GM23338 (cell line): ENCODE results near the gene KNTC1.
"Not testable (repeated sequence)": the region's sequence is repeated elsewhere in the genome, so short reads cannot be mapped to it uniquely, and the experiment has no call there.

Source experiments
- CTCF ChIP-seq, 2 experiments: fragments of 200-600 bp in 1 of 2; sonication (generic) in 1 of 2; conservative IDR thresholded peaks; 2 replicates each; pipeline versions ENCODE4 v1.5.1 to v1.6.1; 2016 to 2017; ENCODE audit warnings: antibody characterized with exemption in 2 of 2, low read depth in 2 of 2, mild to moderate bottlenecking in 2 of 2, moderate library complexity in 1 of 2
- EZH2 ChIP-seq: fragments of 200-600 bp; sonication (generic); IDR thresholded peaks from one replicate; pipeline ENCODE4 v1.8.0; 2017; ENCODE audit warnings: antibody characterized with exemption, mild to moderate bottlenecking, low read depth; ENCODE audit not compliant: unreplicated experiment
- EZH2phosphoT487 ChIP-seq: fragments of 200-600 bp; sonication (generic); IDR thresholded peaks from one replicate; pipeline ENCODE4 v1.8.1; 2018; ENCODE audit warnings: antibody characterized with exemption; ENCODE audit not compliant: unreplicated experiment
- JUNB ChIP-seq: IDR thresholded peaks from one replicate; pipeline ENCODE4 v1.6.1; 2016; ENCODE audit warnings: antibody characterized with exemption; ENCODE audit not compliant: unreplicated experiment
- POLR2AphosphoS5 ChIP-seq: IDR thresholded peaks from 2 replicates; pipeline ENCODE4 v1.6.1; 2016; ENCODE audit warnings: antibody characterized with exemption, low read depth
- REST ChIP-seq: IDR thresholded peaks from one replicate; pipeline ENCODE4 v1.6.1; 2018; ENCODE audit warnings: antibody characterized with exemption; ENCODE audit not compliant: unreplicated experiment

- TF ChIP-seq CTCF (conservative IDR thresholded peaks at IDR 0.05; ENCODE audit: low read depth in 2 of 2); JUNB; EZH2phosphoT487; POLR2AphosphoS5; EZH2; REST: not testable (repeated sequence)
These were observed 39.8 kb downstream of the KNTC1 start for GRCh38 chr12:122566816-122567215.
